Measurements from ENCODE around the gene CHSY1. TPM values are rescaled to one million over a fixed set of nuclear protein-coding genes. Genes with fewer than 3 reads are reported as not detected.

The CHSY1 gene
- total RNA-seq, 1 donor from 2014 or later, result 33.2 TPM

DNA sequence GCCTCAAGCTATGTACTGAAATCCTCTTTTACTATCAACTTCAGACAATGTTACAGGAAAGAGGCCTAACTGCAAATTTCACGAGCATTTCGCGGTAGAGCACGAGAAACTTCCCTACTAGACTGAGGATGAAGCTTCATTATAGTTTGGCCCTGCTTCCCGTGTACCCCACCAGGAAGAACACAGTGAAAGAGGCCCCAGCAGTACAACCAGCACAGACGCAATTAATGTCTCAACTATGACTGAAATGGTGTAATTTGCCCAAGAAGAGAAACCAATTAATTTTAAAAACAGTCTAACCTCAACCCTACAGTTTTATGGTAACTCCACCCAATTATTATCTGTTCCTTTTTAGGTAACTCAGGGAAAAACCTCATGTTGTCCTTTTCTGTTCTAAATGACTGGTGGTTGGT, 12.1 kb downstream of the CHSY1 start:
- Mint-ChIP-seq H3K4me1 (ENCODE audit: low read depth) (peaks cover 16% of the 10 kb centered on the region), H3K36me3 (ENCODE audit: insufficient read depth) (peaks cover 8% of the 10 kb centered on the region), H3K9me3 (ENCODE audit: low read depth) (no peaks in the 10 kb centered on the region), H3K27ac (no peak overlapping the region), H3K4me3 (ENCODE audit: low read depth) (no peak overlapping the region), H3K27me3 (no peaks in the 10 kb centered on the region)
- TF ChIP-seq, protein P1, sequence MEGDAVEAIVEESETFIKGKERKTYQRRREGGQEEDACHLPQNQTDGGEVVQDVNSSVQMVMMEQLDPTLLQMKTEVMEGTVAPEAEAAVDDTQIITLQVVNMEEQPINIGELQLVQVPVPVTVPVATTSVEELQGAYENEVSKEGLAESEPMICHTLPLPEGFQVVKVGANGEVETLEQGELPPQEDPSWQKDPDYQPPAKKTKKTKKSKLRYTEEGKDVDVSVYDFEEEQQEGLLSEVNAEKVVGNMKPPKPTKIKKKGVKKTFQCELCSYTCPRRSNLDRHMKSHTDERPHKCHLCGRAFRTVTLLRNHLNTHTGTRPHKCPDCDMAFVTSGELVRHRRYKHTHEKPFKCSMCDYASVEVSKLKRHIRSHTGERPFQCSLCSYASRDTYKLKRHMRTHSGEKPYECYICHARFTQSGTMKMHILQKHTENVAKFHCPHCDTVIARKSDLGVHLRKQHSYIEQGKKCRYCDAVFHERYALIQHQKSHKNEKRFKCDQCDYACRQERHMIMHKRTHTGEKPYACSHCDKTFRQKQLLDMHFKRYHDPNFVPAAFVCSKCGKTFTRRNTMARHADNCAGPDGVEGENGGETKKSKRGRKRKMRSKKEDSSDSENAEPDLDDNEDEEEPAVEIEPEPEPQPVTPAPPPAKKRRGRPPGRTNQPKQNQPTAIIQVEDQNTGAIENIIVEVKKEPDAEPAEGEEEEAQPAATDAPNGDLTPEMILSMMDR (IDR thresholded peaks at IDR 0.05; ENCODE audit: unreplicated experiment), result no peak
- no peak for DNase-seq (ENCODE audit: low spot score, unreplicated experiment)

DNA sequence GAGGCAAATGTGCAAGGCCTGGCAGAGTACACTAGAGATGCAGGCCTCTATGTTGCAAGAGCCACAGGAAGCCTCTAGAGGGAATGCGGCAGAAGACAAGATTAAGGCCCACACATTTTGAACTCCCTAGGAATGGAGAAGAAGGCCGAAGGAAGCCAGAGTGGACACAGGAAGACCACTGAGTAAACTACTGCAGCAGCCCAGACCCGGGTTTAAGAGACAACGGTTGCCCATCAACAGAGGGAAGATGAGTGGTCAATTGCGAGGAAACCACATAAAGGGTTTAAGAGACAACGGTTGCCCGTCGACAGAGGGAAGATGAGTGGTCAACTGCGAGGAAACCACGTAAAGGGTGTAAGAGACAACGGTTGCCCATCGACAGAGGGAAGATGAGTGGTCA, 14.6 kb downstream of the CHSY1 start:
- Mint-ChIP-seq H3K9me3 (ENCODE audit: low read depth) (no peaks in the 10 kb centered on the region), H3K27me3 (no peaks in the 10 kb centered on the region), H3K36me3 (ENCODE audit: insufficient read depth) (peaks cover 18% of the 10 kb centered on the region), H3K4me1 (ENCODE audit: low read depth) (peaks cover 7% of the 10 kb centered on the region), H3K27ac (no peak overlapping the region), H3K4me3 (ENCODE audit: low read depth) (no peak overlapping the region)
- no peak for DNase-seq (ENCODE audit: low spot score, unreplicated experiment)
- TF ChIP-seq, protein P1 (IDR thresholded peaks at IDR 0.05; ENCODE audit: unreplicated experiment), result no peak

DNA sequence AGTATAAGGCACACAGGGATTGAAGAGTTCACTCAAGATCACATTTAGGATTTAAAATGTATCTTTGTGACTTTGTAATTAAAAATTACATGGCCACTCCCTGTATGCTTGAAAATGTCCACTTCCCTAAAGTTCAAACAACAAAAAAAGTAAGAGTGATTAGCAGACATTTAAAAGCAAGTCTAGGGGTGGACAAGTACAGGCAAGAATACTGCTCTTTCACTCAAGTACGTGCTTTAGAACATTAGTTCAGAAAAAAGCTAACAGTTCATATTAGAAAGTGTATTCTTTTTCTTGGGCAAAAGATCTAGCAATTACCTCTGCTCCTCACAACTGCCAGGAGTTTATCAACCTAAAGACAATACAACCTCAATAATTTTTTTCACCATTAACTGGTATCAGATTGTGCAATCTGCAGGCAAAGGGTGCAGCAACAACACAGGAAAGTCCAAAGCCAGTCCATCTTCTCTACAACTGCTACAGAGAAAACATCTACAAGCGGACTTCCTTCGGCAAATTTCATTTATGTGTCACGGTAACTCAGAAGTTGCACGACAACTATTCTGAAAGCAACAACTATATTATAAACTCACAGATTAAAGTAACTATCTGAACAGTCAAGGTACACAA, 18.1 kb downstream of the CHSY1 start:
- Mint-ChIP-seq H3K36me3 (ENCODE audit: insufficient read depth) (peaks cover 26% of the 10 kb centered on the region), H3K27me3 (no peaks in the 10 kb centered on the region), H3K4me3 (ENCODE audit: low read depth) (no peak overlapping the region), H3K9me3 (ENCODE audit: low read depth) (peaks cover 2% of the 10 kb centered on the region), H3K27ac (no peak overlapping the region), H3K4me1 (ENCODE audit: low read depth) (no peaks in the 10 kb centered on the region)
- DNase-seq (ENCODE audit: low spot score, unreplicated experiment), result no peak
- TF ChIP-seq, protein P1 (IDR thresholded peaks at IDR 0.05; ENCODE audit: unreplicated experiment), result no peak

DNA sequence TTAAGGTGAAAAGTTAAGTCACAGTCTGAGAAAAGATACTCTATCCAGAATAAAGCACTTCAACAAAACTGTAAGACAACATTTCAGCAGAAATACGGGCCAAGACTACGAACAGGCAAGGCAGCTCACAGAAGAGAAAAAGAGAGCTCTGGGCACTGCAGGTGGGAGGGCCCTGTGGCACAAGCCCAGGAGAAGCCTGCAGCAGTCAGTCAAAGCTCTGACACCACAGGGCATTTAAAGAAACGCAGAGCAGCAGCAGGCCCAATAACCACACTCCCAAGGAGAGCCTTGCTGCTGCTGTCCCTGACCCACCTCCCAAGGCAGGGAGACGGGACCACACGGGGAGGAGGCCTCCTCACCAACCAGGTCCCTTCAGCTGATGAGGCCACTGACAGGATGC, 19.2 kb downstream of the CHSY1 start:
- no peak overlapping the region for H3K4me3 Mint-ChIP-seq (ENCODE audit: low read depth)
- no peak for DNase-seq (ENCODE audit: low spot score, unreplicated experiment)
- no peaks in the 10 kb centered on the region for H3K4me1 Mint-ChIP-seq (ENCODE audit: low read depth)

DNA sequence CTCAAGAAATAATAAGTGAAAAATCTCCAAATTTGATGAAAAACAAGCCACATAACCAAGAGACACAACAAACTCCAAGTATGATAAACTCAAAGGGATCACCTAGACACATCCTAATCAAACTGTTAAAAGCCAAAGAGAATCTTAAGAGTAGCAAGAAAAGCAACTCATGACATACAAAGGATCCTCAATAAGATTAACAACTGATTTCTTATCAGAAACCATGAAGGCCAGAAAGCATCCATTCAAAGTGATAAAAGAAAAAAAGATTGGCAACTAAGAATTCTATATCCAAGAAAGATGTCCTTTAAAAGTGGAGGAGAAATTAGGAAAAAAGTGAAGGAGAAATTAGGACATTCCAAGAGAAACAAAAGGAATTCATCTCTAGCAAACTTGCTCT, 23.5 kb downstream of the CHSY1 start:
- Mint-ChIP-seq H3K36me3 (ENCODE audit: insufficient read depth) (peaks cover 27% of the 10 kb centered on the region), H3K9me3 (ENCODE audit: low read depth) (peaks cover 6% of the 10 kb centered on the region), H3K27ac (no peak overlapping the region), H3K4me3 (ENCODE audit: low read depth) (no peak overlapping the region), H3K27me3 (no peaks in the 10 kb centered on the region), H3K4me1 (ENCODE audit: low read depth) (peaks cover 3% of the 10 kb centered on the region)
- DNase-seq (ENCODE audit: low spot score, unreplicated experiment), result no peak
- TF ChIP-seq, protein P1 (IDR thresholded peaks at IDR 0.05; ENCODE audit: unreplicated experiment), result no peak

More for the DNA sequence above, 19.2 kb downstream of the CHSY1 start:
- Mint-ChIP-seq H3K9me3 (ENCODE audit: low read depth) (peaks cover 6% of the 10 kb centered on the region), H3K36me3 (ENCODE audit: insufficient read depth) (peaks cover 34% of the 10 kb centered on the region), H3K27me3 (no peaks in the 10 kb centered on the region), H3K27ac (peak overlapping the region; percentile 55)
- TF ChIP-seq, protein P1 (IDR thresholded peaks at IDR 0.05; ENCODE audit: unreplicated experiment), result no peak

Measured in progenitor cell of endocrine pancreas (in vitro differentiated cells).